ENCODE measurements around the gene TERB2. TPM values are rescaled to one million over a fixed set of nuclear protein-coding genes. Genes with fewer than 3 reads are reported as not detected.
A peak's percentile ranks its signal among the peaks of the same experiment; 100 is the strongest.
"Not testable (repeated sequence)": the region's sequence is repeated elsewhere in the genome, so short reads cannot be mapped to it uniquely, and the experiment has no call there.

TERB2 gene
- total RNA-seq, 2 experiments from 2014 or later, result not detected

- H3K36me3 Mint-ChIP-seq (ENCODE audit: low read depth); ATAC-seq; H3K27ac Mint-ChIP-seq; H3K4me3 Mint-ChIP-seq; H3K9me3 Mint-ChIP-seq (ENCODE audit: low read depth); DNase-seq; H3K4me1 Mint-ChIP-seq; H3K27me3 Mint-ChIP-seq: not testable (repeated sequence)
- ChIA-PET POLR2A (interaction anchor here (0.6 kb wide), 1 partner anchor 156 kb away, joined by 4 read pairs; no protein-coding TSS in a partner anchor), CTCF (interaction anchor here (0.8 to 1.4 kb wide), 2 partner anchors 15 to 59 kb away, joined by 3 to 4 read pairs; no protein-coding TSS in a partner anchor)
- intact Hi-C loops (cut with DNase I, micrococcal nuclease), result loop anchor here in 1 of 2 experiments (2.0 kb wide), 1 partner anchor 59 kb away; no protein-coding TSS in a partner anchor
Measured at GRCh38 chr15:44977781-44978180, 21.3 kb downstream of the TERB2 start.

DNA sequence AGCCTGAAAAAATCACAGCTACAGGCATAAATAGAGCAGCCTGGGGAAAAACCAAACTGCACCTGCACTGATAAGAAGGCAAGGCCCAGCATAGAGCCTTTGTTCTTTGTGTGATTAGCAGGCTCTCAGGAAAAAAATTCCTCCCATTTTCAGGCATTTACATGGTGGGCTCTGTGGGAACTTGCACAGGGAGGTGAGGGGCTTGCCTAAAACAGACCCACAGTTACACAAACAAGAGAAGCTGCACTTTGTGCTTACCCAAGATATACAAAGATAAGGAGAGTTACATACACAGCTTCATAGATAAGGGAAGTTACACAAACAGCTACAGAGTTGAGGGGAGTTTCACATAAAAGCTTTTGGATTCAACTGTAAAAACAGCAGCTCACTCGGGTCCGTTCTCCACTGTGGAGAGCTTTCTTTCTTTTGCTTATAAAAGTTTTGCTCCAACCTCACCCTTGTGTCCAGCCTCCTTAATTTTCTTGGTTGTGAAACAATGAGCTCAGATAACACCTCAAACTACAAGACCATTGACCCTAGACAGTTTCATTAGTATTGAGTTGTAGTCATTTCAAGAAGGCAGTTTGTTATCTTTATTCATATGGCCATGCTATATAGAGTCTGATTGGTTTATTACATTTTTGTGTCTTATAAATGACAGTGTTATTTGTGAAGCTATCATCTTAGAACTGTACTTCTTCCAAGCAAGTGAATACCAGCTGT, 23.3 kb downstream of the TERB2 start:
- H3K27me3 Mint-ChIP-seq; DNase-seq; POLR2A ChIA-PET; ATAC-seq; H3K4me1 Mint-ChIP-seq; H3K36me3 Mint-ChIP-seq (ENCODE audit: low read depth); intact Hi-C loops (cut with DNase I, micrococcal nuclease); H3K27ac Mint-ChIP-seq; H3K4me3 Mint-ChIP-seq; CTCF ChIA-PET; H3K9me3 Mint-ChIP-seq (ENCODE audit: low read depth): not testable (repeated sequence)

- H3K4me1 Mint-ChIP-seq; ATAC-seq; DNase-seq; H3K4me3 Mint-ChIP-seq; H3K27ac Mint-ChIP-seq; H3K27me3 Mint-ChIP-seq; POLR2A ChIA-PET; H3K9me3 Mint-ChIP-seq (ENCODE audit: low read depth); H3K36me3 Mint-ChIP-seq (ENCODE audit: low read depth); CTCF ChIA-PET; intact Hi-C loops (cut with DNase I, micrococcal nuclease): not testable (repeated sequence)
Measured at GRCh38 chr15:44984144-44984543, 27.7 kb downstream of the TERB2 start.

DNA sequence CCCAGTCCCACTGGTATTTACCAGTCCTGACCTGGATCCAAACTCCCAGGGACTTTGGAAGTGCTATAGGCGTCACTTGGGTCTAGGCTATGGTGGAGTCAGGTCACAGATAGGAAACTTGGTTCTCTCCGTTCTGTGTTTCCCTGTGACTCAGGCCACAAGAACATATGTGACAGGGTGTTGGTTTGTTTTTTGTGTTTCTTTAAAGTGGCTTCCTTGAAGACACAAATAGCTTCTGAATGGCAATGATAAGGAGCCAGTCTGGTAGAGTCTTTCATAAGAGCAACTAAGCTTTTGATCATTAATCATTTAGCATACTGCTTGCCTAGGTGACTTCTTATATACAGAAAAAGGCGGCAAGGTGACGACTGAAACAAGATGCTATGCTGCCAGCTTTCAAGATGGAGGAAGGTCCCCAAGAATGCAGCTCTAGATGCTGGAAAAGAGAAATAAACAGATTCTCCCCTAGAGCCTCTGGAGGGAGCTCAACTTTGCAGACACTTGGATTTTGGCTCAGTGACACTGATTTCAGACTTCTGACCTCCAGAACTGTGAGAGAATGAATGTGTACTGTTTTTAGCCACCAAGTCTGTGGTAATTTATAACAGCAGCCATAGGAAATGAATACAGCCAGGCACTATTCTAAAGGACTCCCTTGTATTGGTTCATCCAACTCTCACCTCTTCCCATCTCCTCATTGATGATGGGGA, 30.0 kb downstream of the TERB2 start:
- intact Hi-C loops (cut with DNase I, micrococcal nuclease); ATAC-seq; POLR2A ChIA-PET; H3K4me3 Mint-ChIP-seq; H3K27me3 Mint-ChIP-seq; DNase-seq; H3K36me3 Mint-ChIP-seq (ENCODE audit: low read depth); CTCF ChIA-PET; H3K9me3 Mint-ChIP-seq (ENCODE audit: low read depth); H3K4me1 Mint-ChIP-seq; H3K27ac Mint-ChIP-seq: not testable (repeated sequence)

DNA sequence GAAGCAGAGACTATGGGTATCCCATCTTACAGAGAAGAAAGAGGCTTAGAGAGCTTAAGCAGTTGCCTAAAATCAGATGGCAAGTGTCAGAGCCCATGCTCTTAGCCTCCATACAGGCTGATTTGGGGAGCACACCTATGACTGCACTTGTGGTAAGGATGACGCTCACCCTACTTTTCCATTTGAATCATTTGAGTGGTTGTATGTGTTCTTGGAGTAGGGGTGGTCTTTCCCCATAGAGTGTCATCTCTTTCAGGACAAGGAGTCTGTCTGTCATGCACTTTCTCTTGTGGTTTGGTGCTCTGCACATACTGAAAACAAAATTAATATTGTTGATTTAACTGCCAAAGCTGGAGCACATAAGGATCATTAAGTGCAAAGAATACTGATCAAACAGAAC, 31.2 kb downstream of the TERB2 start:
- intact Hi-C loops (cut with DNase I, micrococcal nuclease); H3K36me3 Mint-ChIP-seq (ENCODE audit: low read depth); H3K4me3 Mint-ChIP-seq; H3K9me3 Mint-ChIP-seq (ENCODE audit: low read depth); CTCF ChIA-PET; H3K4me1 Mint-ChIP-seq; H3K27me3 Mint-ChIP-seq; POLR2A ChIA-PET; H3K27ac Mint-ChIP-seq: not testable (repeated sequence)
- DNase-seq, result peak; percentile 14
- peak; percentile 94 for ATAC-seq

GRCh38 chr15:44988184-44988869, 31.8 kb downstream of the TERB2 start:
- H3K4me1 Mint-ChIP-seq; H3K36me3 Mint-ChIP-seq (ENCODE audit: low read depth); POLR2A ChIA-PET; CTCF ChIA-PET; ATAC-seq; H3K9me3 Mint-ChIP-seq (ENCODE audit: low read depth); H3K4me3 Mint-ChIP-seq; H3K27ac Mint-ChIP-seq; intact Hi-C loops (cut with DNase I, micrococcal nuclease); DNase-seq: not testable (repeated sequence)
- peaks cover 13% of the 10 kb centered on the region for H3K27me3 Mint-ChIP-seq

GRCh38 chr15:44988870-44989219, 32.4 kb downstream of the TERB2 start:
- H3K9me3 Mint-ChIP-seq (ENCODE audit: low read depth); H3K4me3 Mint-ChIP-seq; CTCF ChIA-PET; ATAC-seq; H3K4me1 Mint-ChIP-seq; intact Hi-C loops (cut with DNase I, micrococcal nuclease); H3K36me3 Mint-ChIP-seq (ENCODE audit: low read depth); POLR2A ChIA-PET; H3K27ac Mint-ChIP-seq: not testable (repeated sequence)
- DNase-seq, result peak; percentile 11
- peaks cover 13% of the 10 kb centered on the region for H3K27me3 Mint-ChIP-seq

DNA sequence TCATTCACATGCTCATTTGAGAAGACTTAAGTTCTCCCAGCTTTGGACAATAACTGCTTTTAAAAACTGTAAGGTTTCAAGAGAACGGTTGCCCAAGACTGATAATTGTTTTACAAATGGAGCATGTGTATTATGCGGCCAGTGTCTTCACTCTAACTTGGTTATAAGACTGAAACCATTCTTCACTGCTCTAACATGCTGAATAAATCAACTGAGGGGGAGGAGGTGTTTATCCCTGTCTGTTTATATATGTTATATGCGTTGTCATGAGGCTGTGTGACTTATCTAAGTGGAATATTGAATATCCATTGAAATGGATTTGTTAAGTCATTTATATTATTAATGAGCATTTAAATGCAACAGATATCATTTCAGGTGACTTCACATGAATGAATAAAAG, 41.1 kb downstream of the TERB2 start:
- H3K9me3 Mint-ChIP-seq (ENCODE audit: low read depth); H3K4me1 Mint-ChIP-seq; H3K36me3 Mint-ChIP-seq (ENCODE audit: low read depth); H3K4me3 Mint-ChIP-seq; POLR2A ChIA-PET; H3K27me3 Mint-ChIP-seq; H3K27ac Mint-ChIP-seq; ATAC-seq; DNase-seq; intact Hi-C loops (cut with DNase I, micrococcal nuclease): not testable (repeated sequence)
- CTCF ChIA-PET, result interaction anchor here (0.6 kb wide), 1 partner anchor 430 kb away, joined by 4 read pairs; no protein-coding TSS in a partner anchor

DNA sequence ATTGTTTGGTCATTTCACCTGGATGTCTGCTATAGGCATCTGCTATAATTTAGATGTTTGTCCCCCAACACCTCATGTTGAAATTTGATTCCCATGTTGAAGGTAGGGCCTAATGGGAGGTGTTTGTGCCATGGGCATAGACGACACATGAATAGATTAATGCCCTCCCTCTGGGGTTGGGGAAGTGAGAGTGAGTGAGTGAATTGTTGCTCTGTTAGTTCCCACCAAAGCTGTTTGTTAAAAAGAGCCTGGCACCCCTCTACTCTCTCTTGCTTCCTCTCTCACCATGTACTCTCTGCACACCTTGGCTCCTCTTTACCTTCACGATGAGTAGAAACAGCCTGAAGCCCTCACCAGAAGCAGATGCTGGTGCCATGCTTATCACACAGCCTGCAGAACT, 42.6 kb downstream of the TERB2 start:
- intact Hi-C loops (cut with DNase I, micrococcal nuclease), result no loop called here
- ChIA-PET CTCF (no interaction called here), POLR2A (no interaction called here)
- H3K4me3 Mint-ChIP-seq, result no peak overlapping the region
- H3K27me3 Mint-ChIP-seq, result peaks cover 4% of the 10 kb centered on the region
- H3K9me3 Mint-ChIP-seq (ENCODE audit: low read depth), result no peaks in the 10 kb centered on the region
- DNase-seq (no peak), ATAC-seq (no peak)
- no peaks in the 10 kb centered on the region for H3K36me3 Mint-ChIP-seq (ENCODE audit: low read depth)
- no peaks in the 10 kb centered on the region for H3K4me1 Mint-ChIP-seq
- H3K27ac Mint-ChIP-seq, result no peak overlapping the region

- H3K9me3 Mint-ChIP-seq (ENCODE audit: low read depth); ATAC-seq; DNase-seq; H3K27me3 Mint-ChIP-seq; H3K36me3 Mint-ChIP-seq (ENCODE audit: low read depth); H3K27ac Mint-ChIP-seq; CTCF ChIA-PET; H3K4me3 Mint-ChIP-seq; H3K4me1 Mint-ChIP-seq; POLR2A ChIA-PET; intact Hi-C loops (cut with DNase I, micrococcal nuclease): not testable (repeated sequence)
Measured at GRCh38 chr15:45001180-45001579, 44.7 kb downstream of the TERB2 start.

DNA sequence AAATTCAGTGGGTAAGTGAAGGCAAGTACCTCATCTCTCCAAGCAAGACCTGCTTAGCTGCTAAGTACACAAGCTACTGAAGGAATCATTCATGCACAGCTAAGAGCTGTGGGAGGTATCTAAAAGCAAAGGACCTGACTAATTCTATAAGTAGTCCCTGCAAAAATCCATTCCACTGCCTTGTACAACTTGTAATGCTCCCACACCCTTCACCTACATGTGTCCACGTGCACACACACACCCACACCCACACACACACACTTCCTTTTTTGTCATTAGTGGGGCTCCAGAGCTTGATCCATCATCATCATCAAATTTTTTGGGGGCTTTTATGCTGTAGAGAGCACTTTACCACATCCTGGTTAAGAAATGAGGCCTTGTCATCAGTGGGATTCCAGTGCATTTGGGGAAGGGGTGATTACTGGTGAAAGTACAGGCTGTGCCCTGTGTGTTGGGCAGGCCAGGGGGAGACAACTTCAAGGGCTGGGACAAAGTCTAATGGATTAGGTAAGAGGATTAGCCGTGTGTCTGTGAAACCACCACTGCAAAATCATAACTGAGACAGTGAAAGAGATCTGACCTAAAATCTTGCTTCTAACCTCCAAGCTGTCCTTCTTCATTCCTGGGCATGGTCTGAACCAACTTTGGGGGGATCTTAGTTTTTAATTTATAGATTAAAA, 47.4 kb downstream of the TERB2 start:
- H3K27me3 Mint-ChIP-seq; DNase-seq; H3K4me1 Mint-ChIP-seq; H3K9me3 Mint-ChIP-seq (ENCODE audit: low read depth); intact Hi-C loops (cut with DNase I, micrococcal nuclease); H3K27ac Mint-ChIP-seq; CTCF ChIA-PET; POLR2A ChIA-PET; H3K36me3 Mint-ChIP-seq (ENCODE audit: low read depth); ATAC-seq; H3K4me3 Mint-ChIP-seq: not testable (repeated sequence)
